Right lobe of liver (tissue), 6 donors: Measurements from ENCODE around the gene GAB1. TPM values are rescaled to one million over a fixed set of nuclear protein-coding genes. Genes with fewer than 3 reads are reported as not detected.
A peak's percentile ranks its signal among the peaks of the same experiment; 100 is the strongest.

Source experiments
- ATAC-seq, 4 donors: fragments of 200-7000 bp; cut with Tn5 transposase; one replicate each; pipeline ENCODE4 v1.9.1; 2020; ENCODE audit warnings: mild to moderate bottlenecking in 4 of 4, moderate library complexity in 4 of 4
- DNase-seq, 3 donors: peaks; one replicate each; pipeline ENCODE4 v3.0.0-alpha.2; 2020
- H3K27ac ChIP-seq, 3 donors: fragments of 200-600 bp; one replicate each; pipeline ENCODE4 v1.8.0; 2022
- H3K27me3 ChIP-seq, 2 donors: fragments of 200-600 bp; one replicate each; pipeline ENCODE4 v1.8.0; 2022
- H3K36me3 ChIP-seq, 4 donors: fragments of 200-600 bp; sonication (generic) in 1 of 4; one replicate each; pipeline versions ENCODE4 v1.5.1 to v1.8.0; 2017 to 2022; ENCODE audit warnings: control low read depth in 1 of 4
- H3K4me1 ChIP-seq, 4 donors: fragments of 200-600 bp; sonication (generic) in 1 of 4; one replicate each; pipeline versions ENCODE4 v1.5.1 to v1.8.0; 2017 to 2022; ENCODE audit warnings: control low read depth in 1 of 4
- H3K4me3 ChIP-seq, 3 donors: fragments of 200-600 bp; one replicate each; pipeline ENCODE4 v1.8.0; 2022
- H3K9me3 ChIP-seq, 4 donors: fragments of 200-600 bp; sonication (generic) in 1 of 4; one replicate each; pipeline versions ENCODE4 v1.5.1 to v1.8.0; 2017 to 2022; ENCODE audit warnings: control low read depth in 1 of 4
- CTCF ChIP-seq, 4 donors: fragments of 200-600 bp in 3 of 4; fragments of 450-650 bp in 1 of 4; IDR thresholded peaks; one replicate each; pipeline versions ENCODE4 v1.5.1 to v1.8.0; 2016 to 2022; ENCODE audit warnings: antibody characterized with exemption in 4 of 4, mild to moderate bottlenecking in 2 of 4
- POLR2A ChIP-seq: fragments of 450-650 bp; IDR thresholded peaks from one replicate; pipeline ENCODE4 v1.6.1; 2017; ENCODE audit warnings: antibody characterized with exemption, mild to moderate bottlenecking
- WGBS: methylation state at CpG from one replicate; pipeline ENCODE4 v1.1.6; 2018; ENCODE audit warnings: low coverage, low lambda C conversion rate; ENCODE audit not compliant: insufficient coverage; ENCODE audit errors: missing lambda C conversion rate; 5-methylcytosine and 5-hydroxymethylcytosine counted together
- intact Hi-C, 2 donors: fragments of 100-400 bp; cut with DNase I; formaldehyde crosslinking; loops; one replicate each; pipeline versions ENCODE4 v1.11.2 to v1.14.1; 2022
- total RNA-seq, 6 experiments: library from RNA; depleted of rRNA in 2 of 6; stranded (reverse); fragments of >200 nt in 2 of 6; fragmentation: NEBNext Ultra II Directional in 3 of 6; extraction: Animal tissue kit (Norgen Biotek cat#: 25700) in 3 of 6; gene quantifications; one replicate each; pipeline versions ENCODE4 v1.1.0 to v1.2.4, GENCODE V29; 2016 to 2023
- donor health status: DM: no; HTN: yes; CAD: no.
- donor health status: DM: no; HTN: no; CAD: no.
- donor health status: DM: no; HTN: no; CAD: no.
- donor health status: DM: no; HTN: yes; CAD: no.
- donor health status: DM: no; HTN: yes; CAD: no.

Gene GAB1
- total RNA-seq, 6 experiments from 2014 or later: 7.0 to 13.0 (median 9.7) TPM

DNA sequence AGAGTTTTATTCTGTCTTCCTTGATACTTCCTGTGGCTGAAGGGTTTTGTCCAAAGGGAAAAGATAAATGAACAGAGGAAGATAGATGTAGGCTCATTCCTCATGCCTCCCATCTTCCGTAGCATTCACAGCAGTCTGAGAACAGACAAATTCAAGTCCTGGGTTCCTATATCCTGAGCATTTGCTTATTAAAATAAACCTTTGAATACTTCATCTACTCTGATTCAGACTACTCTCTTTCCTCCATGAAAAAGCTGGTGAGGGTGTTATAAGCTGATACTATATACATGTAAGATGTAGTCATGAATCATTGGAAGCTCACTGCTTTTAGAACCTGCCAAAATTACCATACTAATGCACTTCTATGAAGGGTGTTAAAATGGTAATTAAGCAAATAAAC, 61.2 kb downstream of the GAB1 start:
- ATAC-seq: no peak
- no peak for TF ChIP-seq POLR2A
- TF ChIP-seq CTCF (IDR thresholded peaks at IDR 0.05): no peak
- no peaks in the 10 kb centered on the region for H3K27me3 ChIP-seq
- H3K36me3 ChIP-seq: no peaks in the 10 kb centered on the region
- intact Hi-C loops: no loop called here
- no peak overlapping the region for H3K4me3 ChIP-seq
- no peaks in the 10 kb centered on the region for H3K9me3 ChIP-seq
- WGBS: 65% methylated on average over 1 of the region's 1 CpG
- H3K27ac ChIP-seq: no peak overlapping the region
- no peak for DNase-seq
- peaks cover 0 to 6% (median 0%) of the 10 kb centered on the region in 4 donors for H3K4me1 ChIP-seq

GRCh38 chr4:143399113-143399949, 62.7 kb downstream of the GAB1 start:
- intact Hi-C loops: no loop called here
- WGBS: 68% methylated on average over 5 of the region's 5 CpGs

DNA sequence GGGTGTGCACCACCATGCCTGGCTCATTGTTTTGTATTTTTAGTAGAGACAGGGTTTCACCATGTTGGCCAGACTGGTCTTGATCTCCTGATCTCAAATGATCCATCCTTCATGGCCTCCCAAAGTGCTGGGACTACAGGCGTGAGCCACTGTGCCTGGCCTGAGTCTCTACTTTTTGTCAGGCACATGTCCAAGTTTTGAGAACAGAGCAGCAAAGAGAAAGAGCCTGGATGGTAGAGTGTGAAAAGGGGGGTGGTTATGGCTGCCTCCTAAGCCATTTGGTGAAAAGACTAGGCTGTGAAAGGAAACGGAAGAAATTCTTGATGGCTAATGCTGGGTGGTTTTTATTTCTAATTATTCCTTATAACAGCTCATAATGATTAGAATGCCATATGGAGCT, 63.4 kb downstream of the GAB1 start:
- H3K27ac ChIP-seq: no peak overlapping the region
- TF ChIP-seq POLR2A: no peak
- TF ChIP-seq CTCF (IDR thresholded peaks at IDR 0.05): no peak
- H3K36me3 ChIP-seq: no peaks in the 10 kb centered on the region
- WGBS: 83% methylated on average over 2 of the region's 2 CpGs
- ATAC-seq: no peak
- no peak overlapping the region for H3K4me3 ChIP-seq
- no peak for DNase-seq
- no peaks in the 10 kb centered on the region for H3K9me3 ChIP-seq
- H3K27me3 ChIP-seq: no peaks in the 10 kb centered on the region
- intact Hi-C loops: no loop called here
- peaks cover 0 to 16% (median 3%) of the 10 kb centered on the region in 4 donors for H3K4me1 ChIP-seq

More at GRCh38 chr4:143399113-143399949, 62.7 kb downstream of the GAB1 start:
- H3K4me1 ChIP-seq: peaks cover 0 to 9% (median 0%) of the 10 kb centered on the region in 4 donors
- peak; percentile 72 to 84 (median 77) for ATAC-seq
- no peak overlapping the region for H3K27ac ChIP-seq
- H3K27me3 ChIP-seq: no peaks in the 10 kb centered on the region
- H3K9me3 ChIP-seq: no peaks in the 10 kb centered on the region
- H3K4me3 ChIP-seq: no peak overlapping the region
- TF ChIP-seq CTCF (IDR thresholded peaks at IDR 0.05) (peak; percentile 58 to 80 (median 66)), POLR2A (no peak)
- H3K36me3 ChIP-seq: no peaks in the 10 kb centered on the region
- DNase-seq: no peak

DNA sequence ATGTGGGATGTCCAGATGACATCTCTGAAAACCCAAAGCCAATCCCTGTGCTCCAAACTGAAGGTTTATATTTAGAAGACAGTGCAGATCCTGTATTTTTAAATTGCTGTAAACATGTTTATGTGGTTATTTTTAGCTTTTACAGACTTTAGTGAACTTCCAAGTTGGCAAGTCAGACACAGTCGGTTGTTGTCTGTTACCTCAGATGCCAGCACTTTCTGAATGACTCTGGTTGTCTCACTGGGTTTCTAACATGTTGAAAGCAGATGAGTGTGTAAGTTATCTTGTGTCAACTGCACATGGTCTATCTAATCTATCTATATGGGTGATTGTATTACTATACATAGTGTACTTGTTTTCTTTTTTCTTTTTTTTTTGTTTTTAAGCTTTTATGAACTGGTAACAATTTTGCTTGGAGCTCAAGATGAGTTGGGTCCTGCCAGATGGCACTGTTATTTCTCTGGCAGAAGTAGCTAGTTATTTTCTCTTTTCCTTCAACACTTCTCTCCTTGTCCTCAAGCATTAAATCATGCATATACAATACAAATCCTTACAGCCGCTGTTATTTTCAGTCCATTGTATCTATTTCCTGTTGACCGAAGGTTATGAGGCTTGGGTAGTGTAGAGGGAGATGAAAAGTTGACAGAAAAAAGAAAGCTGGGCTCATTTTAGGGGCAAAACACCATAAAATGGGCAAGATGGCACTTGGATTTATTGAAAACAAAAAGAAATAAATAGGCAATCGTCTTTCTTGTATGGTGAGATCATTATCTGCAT, 66.3 kb downstream of the GAB1 start:
- WGBS: 34% methylated on average over 4 of the region's 4 CpGs
- Histone ChIP-seq H3K27ac (peak overlapping the region in 1 of 3 donors; percentile 19), H3K9me3 (no peaks in the 10 kb centered on the region), H3K36me3 (no peaks in the 10 kb centered on the region), H3K27me3 (no peaks in the 10 kb centered on the region), H3K4me1 (peaks cover 0 to 37% (median 11%) of the 10 kb centered on the region in 4 donors), H3K4me3 (no peak overlapping the region)
- intact Hi-C loops: no loop called here
- no peak for DNase-seq
- no peak for TF ChIP-seq CTCF (IDR thresholded peaks at IDR 0.05)
- no peak for TF ChIP-seq POLR2A
- ATAC-seq: peak in 2 of 4 donors; percentile 12 to 34
